ENCODE data around the gene SPRR5. TPM values are rescaled to one million over a fixed set of nuclear protein-coding genes. Genes with fewer than 3 reads are reported as not detected.
A peak's percentile ranks its signal among the peaks of the same experiment; 100 is the strongest.

The SPRR5 gene
- total RNA-seq, 1 experiment from 2014 or later: not detected

- Histone ChIP-seq H3K9me3 (ENCODE audit: insufficient read depth, low read depth) (no peaks in the 10 kb centered on the region), H3K27me3 (ENCODE audit: insufficient read depth, low read depth) (no peaks in the 10 kb centered on the region), H3F3A (ENCODE audit: insufficient read depth, low read depth) (no peaks in the 10 kb centered on the region), H3K36me3 (ENCODE audit: low read depth) (no peaks in the 10 kb centered on the region), H2AFZ (no peak overlapping the region), H3K9me2 (ENCODE audit: insufficient read depth) (no peaks in the 10 kb centered on the region), H3K4me1 (replicated peaks; ENCODE audit: insufficient read depth) (no peaks in the 10 kb centered on the region), H3K79me2 (ENCODE audit: low read depth) (no peaks in the 10 kb centered on the region), H3K4me2 (no peak overlapping the region), H3K4me3 (no peak overlapping the region), H3K27ac (no peak overlapping the region), H4K20me1 (ENCODE audit: insufficient read depth) (no peaks in the 10 kb centered on the region)
- no TSS peak for BruUV-seq (replicated peaks)
- TF ChIP-seq CTCF (conservative IDR thresholded peaks at IDR 0.05) (no peak), EZH2 (IDR thresholded peaks at IDR 0.05; ENCODE audit: low read depth) (no peak)
- DNase-seq: no peak
- CTCF ChIA-PET: interaction anchor here (2.5 kb wide), 1 partner anchor 114 kb away, joined by 6 read pairs; no protein-coding TSS in a partner anchor
- POLR2A ChIA-PET (ENCODE audit: unreplicated experiment): no interaction called here
- intact Hi-C loops (cut with micrococcal nuclease; ENCODE audit: unreplicated experiment): loop anchor here (5.0 kb wide), 1 partner anchor 273 kb away; no protein-coding TSS in a partner anchor
Measured at GRCh38 chr1:152919071-152919470, 27.9 kb upstream of the SPRR5 start.

GRCh38 chr1:152924191-152924590, 22.8 kb upstream of the SPRR5 start:
- ChIA-PET POLR2A (ENCODE audit: unreplicated experiment) (no interaction called here), CTCF (interaction anchor here (0.8 kb wide), 1 partner anchor 118 kb away, joined by 3 read pairs; no protein-coding TSS in a partner anchor)
- TF ChIP-seq CTCF (conservative IDR thresholded peaks at IDR 0.05): no peak
- no peak for TF ChIP-seq EZH2 (IDR thresholded peaks at IDR 0.05; ENCODE audit: low read depth)
- no peaks in the 10 kb centered on the region for H4K20me1 ChIP-seq (ENCODE audit: insufficient read depth)
- H3K9me3 ChIP-seq (ENCODE audit: insufficient read depth, low read depth): 0 out of 2 replicates have a peak, but pooled peaks cover 7% of the 10 kb centered on the region
- no peaks in the 10 kb centered on the region; the same call in 1 of the 2 replicates for H3K4me1 ChIP-seq (replicated peaks; ENCODE audit: insufficient read depth)
- no peak overlapping the region for H2AFZ ChIP-seq
- H3K9me2 ChIP-seq (ENCODE audit: insufficient read depth): no peaks in the 10 kb centered on the region
- no peaks in the 10 kb centered on the region for H3K27me3 ChIP-seq (ENCODE audit: insufficient read depth, low read depth)
- H3K36me3 ChIP-seq (ENCODE audit: low read depth): no peaks in the 10 kb centered on the region
- no peak for DNase-seq
- H3K4me2 ChIP-seq: no peak overlapping the region
- intact Hi-C loops (cut with micrococcal nuclease; ENCODE audit: unreplicated experiment): no loop called here
- H3F3A ChIP-seq (ENCODE audit: insufficient read depth, low read depth): no peaks in the 10 kb centered on the region
- no peaks in the 10 kb centered on the region for H3K79me2 ChIP-seq (ENCODE audit: low read depth)
- BruUV-seq (replicated peaks): no TSS peak
- no peak overlapping the region for H3K27ac ChIP-seq
- H3K4me3 ChIP-seq: no peak overlapping the region

- Histone ChIP-seq H3K27ac (no peak overlapping the region), H3K79me2 (ENCODE audit: low read depth) (no peaks in the 10 kb centered on the region), H3K4me2 (no peak overlapping the region), H3K36me3 (ENCODE audit: low read depth) (no peaks in the 10 kb centered on the region), H3F3A (ENCODE audit: insufficient read depth, low read depth) (no peaks in the 10 kb centered on the region), H3K9me2 (ENCODE audit: insufficient read depth) (no peaks in the 10 kb centered on the region), H4K20me1 (ENCODE audit: insufficient read depth) (no peaks in the 10 kb centered on the region), H2AFZ (no peak overlapping the region), H3K27me3 (ENCODE audit: insufficient read depth, low read depth) (no peaks in the 10 kb centered on the region), H3K4me3 (no peak overlapping the region), H3K4me1 (replicated peaks; ENCODE audit: insufficient read depth) (no peaks in the 10 kb centered on the region; the same call in 1 of the 2 replicates), H3K9me3 (ENCODE audit: insufficient read depth, low read depth) (0 out of 2 replicates have a peak, but pooled peaks cover 7% of the 10 kb centered on the region)
- TF ChIP-seq CTCF (conservative IDR thresholded peaks at IDR 0.05) (peak; percentile 77), EZH2 (IDR thresholded peaks at IDR 0.05; ENCODE audit: low read depth) (no peak)
- POLR2A ChIA-PET (ENCODE audit: unreplicated experiment): interaction anchor here (0.6 kb wide), 1 partner anchor 56 kb away, joined by 10 read pairs; no protein-coding TSS in a partner anchor
- CTCF ChIA-PET: interaction anchor here (0.6 to 1.3 kb wide), 6 partner anchors 12 to 267 kb away, joined by 4 read pairs; partner anchors contain the start of genes IVL and SMCP
- DNase-seq: peak in 1 of 2 experiments; percentile 54
- intact Hi-C loops (cut with micrococcal nuclease; ENCODE audit: unreplicated experiment): loop anchor here (1.0 to 2.0 kb wide), 2 partner anchors 55 to 107 kb away; no protein-coding TSS in a partner anchor
- BruUV-seq (replicated peaks): no TSS peak
Measured at GRCh38 chr1:152926091-152926490, 20.9 kb upstream of the SPRR5 start.
